ENCODE measurements around the gene UBASH3B.

- TF ChIP-seq EZH2phosphoT487 (IDR thresholded peaks at IDR 0.05; ENCODE audit: borderline replicate concordance) (no peak), CTCF (conservative IDR thresholded peaks at IDR 0.05; ENCODE audit: low read length) (no peak)
Measured at GRCh38 chr11:122811721-122812120, 156.2 kb downstream of the UBASH3B start.
